Activated CD4-positive, alpha-beta T cell treated with anti-CD3 and anti-CD28 coated beads, Interleukin-2, amount 10 ng/mL, durations not matched to agents 7 days and 5 days (primary cell): ENCODE data around the gene LRP1. TPM values are rescaled to one million over a fixed set of nuclear protein-coding genes. Genes with fewer than 3 reads are reported as not detected.

Experiments
- CTCF ChIA-PET: fragments of 350-600 bp; sonication (Branson Sonifier 250); formaldehyde crosslinking; loops from one replicate; lab custom pipeline; 2021; ENCODE audit warnings: antibody characterized with exemption; lab: Charles Lee
- POLR2A ChIA-PET: fragments of 350-600 bp; sonication (Branson Sonifier 250); formaldehyde crosslinking; loops from one replicate; lab custom pipeline; 2021; ENCODE audit warnings: antibody characterized with exemption; lab: Charles Lee
- DNase-seq: peaks from one replicate; pipeline ENCODE4 v3.0.0-alpha.2; 2020
- H3K27ac Mint-ChIP-seq: one replicate; pipeline ENCODE4 v1.8.0; 2021; ENCODE audit warnings: mild to moderate bottlenecking, moderate library complexity, mixed read lengths
- H3K27me3 Mint-ChIP-seq: one replicate; pipeline ENCODE4 v1.8.0; 2021; ENCODE audit warnings: mixed read lengths
- H3K36me3 Mint-ChIP-seq: one replicate; pipeline ENCODE4 v1.8.0; 2021; ENCODE audit warnings: low read depth, mixed read lengths
- H3K4me1 Mint-ChIP-seq: one replicate; pipeline ENCODE4 v1.8.0; 2021; ENCODE audit warnings: mixed read lengths
- H3K4me3 Mint-ChIP-seq: one replicate; pipeline ENCODE4 v1.8.0; 2021; ENCODE audit warnings: mild to moderate bottlenecking, moderate library complexity, mixed read lengths
- H3K9me3 Mint-ChIP-seq: one replicate; pipeline ENCODE4 v1.8.0; 2021; ENCODE audit warnings: mixed read lengths
- total RNA-seq, 2 experiments: library from RNA; stranded (reverse); gene quantifications; one replicate each; pipeline ENCODE4 v1.2.3, GENCODE V29; 2021

The LRP1 gene
- total RNA-seq, 2 experiments from 2014 or later, result 0.94 TPM

GRCh38 chr12:57131896-57132744, 3.8 kb downstream of the LRP1 start:
- POLR2A ChIA-PET, result no interaction called here
- H3K36me3 Mint-ChIP-seq, result no peaks in the 10 kb centered on the region
- CTCF ChIA-PET, result interaction anchor here (1.0 to 2.1 kb wide), 5 partner anchors 9 to 63 kb away, joined by 4 to 7 read pairs (median 5); no protein-coding TSS in a partner anchor
- no peak overlapping the region for H3K27ac Mint-ChIP-seq
- H3K9me3 Mint-ChIP-seq, result no peaks in the 10 kb centered on the region
- H3K27me3 Mint-ChIP-seq, result peaks cover 28% of the 10 kb centered on the region
- H3K4me3 Mint-ChIP-seq, result no peak overlapping the region
- DNase-seq, result no peak
- H3K4me1 Mint-ChIP-seq, result peaks cover 7% of the 10 kb centered on the region

DNA sequence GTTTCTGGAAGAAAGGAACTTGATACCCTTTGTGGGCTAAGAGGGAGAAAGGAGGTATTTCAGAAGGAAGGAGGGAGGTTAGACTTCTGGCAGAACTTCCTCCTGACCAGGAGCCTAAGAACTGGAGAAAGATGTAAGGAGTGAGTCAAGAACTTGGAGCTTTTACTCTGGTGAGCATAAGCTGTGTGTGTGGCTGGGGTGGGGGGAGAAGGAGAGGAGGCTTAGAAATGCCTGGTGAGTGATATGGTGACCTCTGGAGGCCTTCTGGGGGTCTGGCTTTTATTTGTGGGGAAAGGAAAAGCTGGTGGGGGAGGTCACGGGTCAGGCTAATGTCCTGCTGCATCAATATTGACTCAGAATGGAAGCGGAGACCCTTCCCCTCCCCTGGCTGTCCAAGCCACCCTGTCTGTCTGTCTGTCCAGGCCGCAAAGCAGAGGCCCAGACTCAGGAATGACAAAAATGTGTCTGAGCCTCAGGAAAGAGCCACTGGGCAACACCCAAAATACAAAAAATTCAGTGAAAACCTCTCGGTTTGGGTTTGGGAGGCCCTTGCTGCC, 4.8 kb downstream of the LRP1 start:
- POLR2A ChIA-PET, result no interaction called here
- Mint-ChIP-seq H3K4me3 (no peak overlapping the region), H3K9me3 (no peaks in the 10 kb centered on the region), H3K27me3 (peaks cover 25% of the 10 kb centered on the region), H3K27ac (no peak overlapping the region), H3K4me1 (peaks cover 4% of the 10 kb centered on the region), H3K36me3 (no peaks in the 10 kb centered on the region)
- no peak for DNase-seq
- CTCF ChIA-PET, result interaction anchor here (1.0 to 1.6 kb wide), 2 partner anchors 43 to 64 kb away, joined by 4 to 6 read pairs; no protein-coding TSS in a partner anchor

DNA sequence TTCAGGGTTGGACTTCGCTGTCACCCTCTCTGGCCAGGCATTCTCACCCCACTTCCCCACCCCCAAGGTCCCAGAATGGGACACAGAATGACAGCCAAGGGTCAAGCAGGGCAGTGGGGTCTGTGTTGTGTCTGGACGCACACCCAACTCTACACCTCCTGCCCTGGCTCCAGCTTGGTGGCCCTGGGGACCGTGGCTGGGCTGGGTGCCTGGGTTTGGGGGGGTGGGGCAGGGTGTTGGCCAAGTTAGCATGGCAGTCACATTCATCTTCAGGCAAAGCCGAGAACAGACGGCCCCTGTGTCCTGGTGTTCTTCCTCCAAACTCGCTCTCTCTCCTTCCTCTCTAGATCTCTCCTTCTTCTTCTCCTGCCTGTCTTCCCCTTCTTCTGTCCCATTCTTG, 5.6 kb downstream of the LRP1 start:
- Mint-ChIP-seq H3K36me3 (no peaks in the 10 kb centered on the region), H3K9me3 (no peaks in the 10 kb centered on the region), H3K27me3 (peaks cover 25% of the 10 kb centered on the region), H3K27ac (no peak overlapping the region), H3K4me3 (no peak overlapping the region), H3K4me1 (peaks cover 4% of the 10 kb centered on the region)
- ChIA-PET CTCF (no interaction called here), POLR2A (interaction anchor here (0.6 kb wide), 1 partner anchor 639 kb away, joined by 5 read pairs; no protein-coding TSS in a partner anchor)
- DNase-seq, result no peak

DNA sequence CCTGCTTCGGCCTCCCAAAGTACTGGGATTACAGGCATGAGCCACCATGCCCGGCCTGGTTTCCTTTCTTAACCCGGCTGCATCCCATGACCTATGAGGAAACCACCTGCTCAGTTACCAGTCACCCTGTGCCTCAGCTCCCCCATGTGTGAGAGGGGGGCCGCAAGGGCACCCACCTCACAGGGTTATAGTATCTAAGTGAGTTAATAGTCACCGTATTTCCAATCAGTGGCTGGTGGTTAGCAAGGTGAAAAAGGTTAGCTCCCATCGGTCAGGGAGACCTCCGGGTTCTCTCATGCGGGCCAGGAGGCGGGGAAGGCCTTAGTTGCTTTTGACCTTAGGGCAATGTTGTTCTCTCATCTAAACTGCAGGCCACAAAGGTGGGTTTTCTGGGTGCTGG, 6.7 kb downstream of the LRP1 start:
- ChIA-PET CTCF (interaction anchor here (0.6 to 0.9 kb wide), 2 partner anchors 27 to 450 kb away, joined by 3 to 4 read pairs; no protein-coding TSS in a partner anchor), POLR2A (no interaction called here)
- Mint-ChIP-seq H3K4me1 (peaks cover under 1% of the 10 kb centered on the region), H3K27me3 (peaks cover 20% of the 10 kb centered on the region), H3K27ac (no peak overlapping the region), H3K9me3 (no peaks in the 10 kb centered on the region), H3K4me3 (no peak overlapping the region), H3K36me3 (no peaks in the 10 kb centered on the region)
- no peak for DNase-seq

GRCh38 chr12:57135527-57136326, 7.4 kb downstream of the LRP1 start:
- DNase-seq, result no peak
- CTCF ChIA-PET, result interaction anchor here (0.6 to 0.9 kb wide), 2 partner anchors 28 to 450 kb away, joined by 3 to 4 read pairs; no protein-coding TSS in a partner anchor
- Mint-ChIP-seq H3K36me3 (no peaks in the 10 kb centered on the region), H3K9me3 (no peaks in the 10 kb centered on the region), H3K4me3 (no peak overlapping the region), H3K4me1 (no peaks in the 10 kb centered on the region), H3K27ac (no peak overlapping the region), H3K27me3 (peaks cover 14% of the 10 kb centered on the region)
- POLR2A ChIA-PET, result no interaction called here

DNA sequence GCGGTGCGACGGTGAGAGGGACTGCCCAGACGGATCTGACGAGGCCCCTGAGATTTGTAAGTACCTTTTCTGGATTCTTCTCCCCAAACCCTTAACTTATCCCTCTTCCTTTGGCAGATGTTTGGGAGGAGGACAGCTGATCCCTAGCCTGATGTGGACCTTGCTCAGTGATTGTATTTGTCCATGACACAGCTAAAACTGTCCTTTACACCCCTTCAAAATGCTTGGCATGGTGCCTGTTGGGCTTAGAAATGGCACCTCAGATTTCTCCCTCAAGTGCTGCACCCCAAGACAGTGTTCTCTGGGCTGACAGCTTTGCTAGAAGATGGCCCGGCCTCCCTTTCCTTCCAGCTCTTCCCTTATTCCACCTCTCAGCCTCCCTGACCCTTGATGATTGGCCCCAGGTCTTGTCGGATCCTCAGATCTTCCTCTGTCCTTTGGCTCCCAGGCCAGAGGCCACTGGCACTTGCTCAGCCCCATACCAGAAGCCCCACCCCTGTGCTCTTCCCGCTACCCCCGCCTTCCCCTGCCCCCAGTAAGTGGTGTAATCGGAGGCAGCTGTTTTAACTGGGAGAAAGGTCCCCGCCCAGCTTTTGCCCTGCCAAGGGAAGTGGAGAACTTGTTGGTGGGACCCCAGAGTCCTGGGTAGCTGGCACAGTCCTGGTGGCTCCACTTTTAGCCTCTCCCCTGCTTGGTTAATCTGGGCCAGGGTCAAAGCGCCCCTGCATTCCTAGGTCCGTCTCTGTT, 10.4 kb downstream of the LRP1 start:
- CTCF ChIA-PET, result no interaction called here
- no peak for DNase-seq

DNA sequence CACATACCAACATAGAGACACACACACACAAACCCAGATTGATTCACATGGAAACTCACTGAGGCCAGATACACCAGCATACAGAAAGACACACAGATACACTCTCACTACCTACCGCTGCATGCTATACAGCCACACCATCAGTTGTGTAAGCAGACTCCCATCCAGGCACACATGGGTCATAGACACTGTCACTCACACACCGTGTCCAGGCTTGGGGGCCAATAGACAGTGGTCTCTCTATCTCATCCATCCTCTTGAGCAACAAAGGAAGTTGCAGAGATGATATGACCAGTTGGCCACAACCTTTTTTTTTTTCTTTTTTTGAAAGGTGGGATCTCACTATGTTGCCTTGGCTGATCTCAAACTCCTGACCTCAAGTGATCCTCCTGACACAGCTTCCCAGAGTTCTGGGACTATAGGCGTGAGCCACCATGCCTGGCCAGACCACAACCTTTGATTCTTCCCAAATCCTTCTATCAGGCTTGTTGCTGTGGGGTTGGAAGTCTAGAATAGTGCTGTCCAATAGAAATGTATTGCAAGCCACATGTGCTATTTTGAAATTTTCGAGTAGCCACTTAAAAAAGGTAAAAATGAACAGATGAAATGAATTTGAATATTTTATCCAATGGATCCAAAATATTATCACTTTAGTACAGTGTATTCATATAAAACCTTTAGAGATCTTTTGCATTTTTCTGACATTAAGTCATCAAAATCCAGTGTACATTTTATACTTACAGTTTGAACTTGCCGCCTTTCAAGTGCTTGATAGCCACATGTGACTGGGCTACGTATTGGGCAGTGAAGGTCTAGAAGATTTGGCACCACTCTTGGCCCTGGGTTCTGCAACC, 11.7 kb downstream of the LRP1 start:
- Mint-ChIP-seq H3K4me1 (peaks cover 8% of the 10 kb centered on the region), H3K27ac (no peak overlapping the region), H3K36me3 (no peaks in the 10 kb centered on the region), H3K27me3 (no peaks in the 10 kb centered on the region), H3K4me3 (no peak overlapping the region), H3K9me3 (no peaks in the 10 kb centered on the region)
- ChIA-PET POLR2A (no interaction called here), CTCF (interaction anchor here (0.6 to 0.8 kb wide), 2 partner anchors 12 to 43 kb away, joined by 3 read pairs; no protein-coding TSS in a partner anchor)
- no peak for DNase-seq

More for the DNA sequence above, 10.4 kb downstream of the LRP1 start:
- Mint-ChIP-seq H3K4me1 (peaks cover 8% of the 10 kb centered on the region), H3K36me3 (no peaks in the 10 kb centered on the region), H3K27ac (no peak overlapping the region), H3K9me3 (no peaks in the 10 kb centered on the region), H3K4me3 (no peak overlapping the region), H3K27me3 (no peaks in the 10 kb centered on the region)
- POLR2A ChIA-PET, result no interaction called here

DNA sequence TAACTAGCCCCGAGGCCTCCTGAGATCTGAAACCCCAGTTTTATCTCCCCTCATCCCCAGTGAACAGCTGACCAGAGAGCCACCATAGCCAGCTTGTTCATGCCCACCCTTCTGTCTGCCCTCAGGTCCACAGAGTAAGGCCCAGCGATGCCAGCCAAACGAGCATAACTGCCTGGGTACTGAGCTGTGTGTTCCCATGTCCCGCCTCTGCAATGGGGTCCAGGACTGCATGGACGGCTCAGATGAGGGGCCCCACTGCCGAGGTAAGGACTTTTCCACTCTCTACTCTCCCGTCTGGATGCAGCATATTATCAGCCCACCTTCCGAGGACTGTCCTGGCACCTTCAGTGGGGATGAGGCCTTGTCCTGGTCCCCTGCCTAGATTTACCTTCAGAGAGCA, 13.0 kb downstream of the LRP1 start:
- H3K36me3 Mint-ChIP-seq, result no peaks in the 10 kb centered on the region
- no peak overlapping the region for H3K4me3 Mint-ChIP-seq
- ChIA-PET POLR2A (no interaction called here), CTCF (no interaction called here)
- H3K9me3 Mint-ChIP-seq, result no peaks in the 10 kb centered on the region
- H3K27me3 Mint-ChIP-seq, result no peaks in the 10 kb centered on the region
- no peak for DNase-seq
- H3K4me1 Mint-ChIP-seq, result peaks cover 8% of the 10 kb centered on the region
- no peak overlapping the region for H3K27ac Mint-ChIP-seq

GRCh38 chr12:57142121-57142520, 13.8 kb downstream of the LRP1 start:
- ChIA-PET CTCF (no interaction called here), POLR2A (interaction anchor here (0.5 kb wide), 1 partner anchor 159 kb away, joined by 3 read pairs; no protein-coding TSS in a partner anchor)
- peaks cover 8% of the 10 kb centered on the region for H3K4me1 Mint-ChIP-seq
- no peak for DNase-seq
- H3K9me3 Mint-ChIP-seq, result no peaks in the 10 kb centered on the region
- no peak overlapping the region for H3K4me3 Mint-ChIP-seq
- no peak overlapping the region for H3K27ac Mint-ChIP-seq
- no peaks in the 10 kb centered on the region for H3K36me3 Mint-ChIP-seq
- no peaks in the 10 kb centered on the region for H3K27me3 Mint-ChIP-seq

DNA sequence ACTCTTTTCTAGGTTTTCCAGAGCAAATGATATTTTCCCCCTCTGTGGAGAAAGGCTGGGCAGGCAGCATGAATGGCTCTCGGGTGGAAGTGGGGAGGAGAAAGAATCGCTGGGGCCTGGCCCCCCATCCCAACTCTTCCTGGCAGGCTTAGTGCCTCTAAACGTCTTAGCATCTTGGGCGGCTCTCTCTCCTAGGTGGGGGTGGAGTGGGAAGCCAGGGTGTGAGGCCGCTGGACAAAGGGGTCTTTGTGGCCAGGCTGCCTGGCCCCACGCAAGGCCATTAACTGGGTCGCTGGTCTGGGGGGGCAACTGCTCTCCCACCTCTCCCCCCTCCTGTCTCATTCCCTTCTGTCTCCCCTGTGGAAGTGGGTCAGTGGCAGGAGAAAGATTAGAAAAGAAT, 14.4 kb downstream of the LRP1 start:
- H3K27me3 Mint-ChIP-seq, result no peaks in the 10 kb centered on the region
- H3K36me3 Mint-ChIP-seq, result no peaks in the 10 kb centered on the region

GRCh38 chr12:57143454-57143853, 15.2 kb downstream of the LRP1 start:
- H3K27me3 Mint-ChIP-seq, result no peaks in the 10 kb centered on the region
- POLR2A ChIA-PET, result no interaction called here
- no peaks in the 10 kb centered on the region for H3K36me3 Mint-ChIP-seq
- CTCF ChIA-PET, result no interaction called here
- H3K4me1 Mint-ChIP-seq, result peaks cover 8% of the 10 kb centered on the region
- no peak overlapping the region for H3K4me3 Mint-ChIP-seq
- H3K27ac Mint-ChIP-seq, result peak overlapping the region; percentile 63
- peak; percentile 14 for DNase-seq
- no peaks in the 10 kb centered on the region for H3K9me3 Mint-ChIP-seq

More for the DNA sequence above, 14.4 kb downstream of the LRP1 start:
- Mint-ChIP-seq H3K4me3 (no peak overlapping the region), H3K4me1 (peaks cover 8% of the 10 kb centered on the region), H3K9me3 (no peaks in the 10 kb centered on the region), H3K27ac (no peak overlapping the region)
- ChIA-PET POLR2A (no interaction called here), CTCF (no interaction called here)
- DNase-seq, result no peak
